ENCODE results near the gene HEATR5A.
"Not testable (repeated sequence)": the region's sequence is repeated elsewhere in the genome, so short reads cannot be mapped to it uniquely, and the experiment has no call there.

The HEATR5A gene

GRCh38 chr14:31420319-31421111, at the start of gene HEATR5A:
Gene HEATR5A, minus strand, starts transcription at chr14:31420550. Its CDS starts 17,575 bp downstream, at chr14:31402975.
- DNase-seq (ENCODE audit: low spot score): peak; percentile 92

- no peak for DNase-seq (ENCODE audit: low spot score)
Measured at GRCh38 chr14:31466554-31466953, 46.2 kb upstream of the HEATR5A start.

GRCh38 chr14:31465111-31465510, 44.8 kb upstream of the HEATR5A start:
- DNase-seq (ENCODE audit: low spot score): no peak

GRCh38 chr14:31462450-31462849, 42.1 kb upstream of the HEATR5A start:
- DNase-seq (ENCODE audit: low spot score): not testable (repeated sequence)

GRCh38 chr14:31461545-31461944, 41.2 kb upstream of the HEATR5A start:
- no peak for DNase-seq (ENCODE audit: low spot score)

- no peak for DNase-seq (ENCODE audit: low spot score)
Measured at GRCh38 chr14:31457665-31458659, 37.6 kb upstream of the HEATR5A start.

- DNase-seq (ENCODE audit: low spot score): peak; percentile 95
Measured at GRCh38 chr14:31456841-31457664, 36.7 kb upstream of the HEATR5A start, which contains the start of gene DTD2. Gene DTD2, minus strand, starts transcription at chr14:31457506. Its CDS starts 113 bp downstream, at chr14:31457393.

GRCh38 chr14:31449971-31450610, 29.7 kb upstream of the HEATR5A start:
- DNase-seq (ENCODE audit: low spot score): peak; percentile 45

GRCh38 chr14:31449136-31449535, 28.8 kb upstream of the HEATR5A start:
- no peak for DNase-seq (ENCODE audit: low spot score)

- no peak for DNase-seq (ENCODE audit: low spot score)
Measured at GRCh38 chr14:31445703-31446102, 25.4 kb upstream of the HEATR5A start.

GRCh38 chr14:31442284-31442683, 21.9 kb upstream of the HEATR5A start:
- DNase-seq (ENCODE audit: low spot score): no peak

GRCh38 chr14:31441273-31442111, 21.1 kb upstream of the HEATR5A start:
- no peak for DNase-seq (ENCODE audit: low spot score)

GRCh38 chr14:31440280-31440679, 19.9 kb upstream of the HEATR5A start:
- no peak for DNase-seq (ENCODE audit: low spot score)

- no peak for DNase-seq (ENCODE audit: low spot score)
Measured at GRCh38 chr14:31439561-31439960, 19.2 kb upstream of the HEATR5A start.

- not testable (repeated sequence) for DNase-seq (ENCODE audit: low spot score)
Measured at GRCh38 chr14:31437045-31437691, 16.8 kb upstream of the HEATR5A start.

GRCh38 chr14:31435276-31435675, 14.9 kb upstream of the HEATR5A start:
- no peak for DNase-seq (ENCODE audit: low spot score)

- DNase-seq (ENCODE audit: low spot score): no peak
Measured at GRCh38 chr14:31430634-31431264, 10.4 kb upstream of the HEATR5A start.

GRCh38 chr14:31429791-31430190, 9.4 kb upstream of the HEATR5A start:
- no peak for DNase-seq (ENCODE audit: low spot score)

GRCh38 chr14:31428011-31428410, 7.7 kb upstream of the HEATR5A start:
- no peak for DNase-seq (ENCODE audit: low spot score)

Measured in germinal center (tissue), 1 donor.